ENCODE results near the gene ACSM5. TPM values are rescaled to one million over a fixed set of nuclear protein-coding genes. Genes with fewer than 3 reads are reported as not detected.

ACSM5 gene
- polyA plus RNA-seq, 1 donor (not counting 4 experiments of a cell fraction or from before 2014, with no cell fraction given): not detected

- no peak for FAIRE-seq
- H3K79me2 ChIP-seq (ENCODE audit: control insufficient read depth, insufficient read depth, low read length): no peaks in the 10 kb centered on the region
- no peak for DNase-seq (ENCODE audit: low read depth, low spot score)
- H3K4me1 ChIP-seq (ENCODE audit: control insufficient read depth, extremely low read depth, insufficient read depth, low read length): no peaks in the 10 kb centered on the region
- no peaks in the 10 kb centered on the region for H3K9me1 ChIP-seq (ENCODE audit: control insufficient read depth, extremely low read depth, insufficient read depth, low read length)
- H4K20me1 ChIP-seq (ENCODE audit: control insufficient read depth, extremely low read depth, insufficient read depth, low read length): no peaks in the 10 kb centered on the region
- no peaks in the 10 kb centered on the region for H3K27me3 ChIP-seq (ENCODE audit: control insufficient read depth, extremely low read depth, insufficient read depth, low read length)
- H2AFZ ChIP-seq (ENCODE audit: control insufficient read depth, low read length): no peak overlapping the region
- no peak overlapping the region for H3K4me3 ChIP-seq (ENCODE audit: control insufficient read depth in 2 of 3, extremely low read depth in 1 of 3, insufficient read depth in 2 of 3, low read depth in 1 of 3, low read length in 3 of 3)
- no peak overlapping the region for H3K27ac ChIP-seq (ENCODE audit: control insufficient read depth, insufficient read depth, low read length)
- TF ChIP-seq, protein P1, sequence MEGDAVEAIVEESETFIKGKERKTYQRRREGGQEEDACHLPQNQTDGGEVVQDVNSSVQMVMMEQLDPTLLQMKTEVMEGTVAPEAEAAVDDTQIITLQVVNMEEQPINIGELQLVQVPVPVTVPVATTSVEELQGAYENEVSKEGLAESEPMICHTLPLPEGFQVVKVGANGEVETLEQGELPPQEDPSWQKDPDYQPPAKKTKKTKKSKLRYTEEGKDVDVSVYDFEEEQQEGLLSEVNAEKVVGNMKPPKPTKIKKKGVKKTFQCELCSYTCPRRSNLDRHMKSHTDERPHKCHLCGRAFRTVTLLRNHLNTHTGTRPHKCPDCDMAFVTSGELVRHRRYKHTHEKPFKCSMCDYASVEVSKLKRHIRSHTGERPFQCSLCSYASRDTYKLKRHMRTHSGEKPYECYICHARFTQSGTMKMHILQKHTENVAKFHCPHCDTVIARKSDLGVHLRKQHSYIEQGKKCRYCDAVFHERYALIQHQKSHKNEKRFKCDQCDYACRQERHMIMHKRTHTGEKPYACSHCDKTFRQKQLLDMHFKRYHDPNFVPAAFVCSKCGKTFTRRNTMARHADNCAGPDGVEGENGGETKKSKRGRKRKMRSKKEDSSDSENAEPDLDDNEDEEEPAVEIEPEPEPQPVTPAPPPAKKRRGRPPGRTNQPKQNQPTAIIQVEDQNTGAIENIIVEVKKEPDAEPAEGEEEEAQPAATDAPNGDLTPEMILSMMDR (optimal IDR thresholded peaks at IDR 0.05 in 1 of 3, IDR thresholded peaks at IDR 0.05 in 1 of 3, conservative IDR thresholded peaks at IDR 0.05 in 1 of 3; ENCODE audit: extremely low read depth in 1 of 3, insufficient read depth in 2 of 3, low read length in 3 of 3): no peak
- TF ChIP-seq EZH2 (IDR thresholded peaks at IDR 0.05; ENCODE audit: low read length): no peak
- no peaks in the 10 kb centered on the region for H3K9me3 ChIP-seq (ENCODE audit: control insufficient read depth, low read depth, low read length)
- dilution Hi-C loops (cut with MboI; ENCODE audit: extremely low pct_ligation_motif_present, low sequenced_read_pairs): no loop called here
- no peak overlapping the region for H3K4me2 ChIP-seq (ENCODE audit: control insufficient read depth, extremely low read depth, insufficient read depth, low read depth, low read length)
- no peak overlapping the region for H3K9ac ChIP-seq (ENCODE audit: control insufficient read depth, extremely low read depth, insufficient read depth, low read length)
- no peaks in the 10 kb centered on the region for H3K36me3 ChIP-seq (ENCODE audit: control insufficient read depth in 2 of 2, extremely low read depth in 1 of 2, insufficient read depth in 2 of 2, low read length in 2 of 2)
Observed at GRCh38 chr16:20484726-20485125, 75.4 kb downstream of the ACSM5 start.

DNA sequence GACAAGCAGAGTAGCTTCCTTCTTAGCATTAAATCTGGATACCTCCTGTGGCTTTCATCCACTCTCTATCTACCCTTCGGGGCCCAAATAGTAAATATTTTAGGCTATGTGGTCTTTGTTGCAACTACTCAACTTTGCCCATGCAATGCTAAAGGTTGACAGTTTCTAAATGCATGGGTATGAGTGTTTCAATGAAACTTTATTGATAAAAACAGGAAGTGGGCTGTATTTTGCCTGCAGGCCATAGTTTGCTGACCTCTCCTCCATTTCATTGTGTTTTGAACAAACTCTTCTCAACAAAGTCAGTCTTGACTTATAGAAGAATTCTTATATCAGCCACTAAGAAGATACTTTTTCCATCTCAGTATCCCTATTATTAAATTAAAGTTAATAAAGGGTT lies 76.1 kb downstream of the ACSM5 start:
- Histone ChIP-seq H4K20me1 (ENCODE audit: control insufficient read depth, extremely low read depth, insufficient read depth, low read length) (no peaks in the 10 kb centered on the region), H3K27me3 (ENCODE audit: control insufficient read depth, extremely low read depth, insufficient read depth, low read length) (no peaks in the 10 kb centered on the region), H3K27ac (ENCODE audit: control insufficient read depth, insufficient read depth, low read length) (no peak overlapping the region), H3K4me2 (ENCODE audit: control insufficient read depth, extremely low read depth, insufficient read depth, low read depth, low read length) (no peak overlapping the region), H3K36me3 (ENCODE audit: control insufficient read depth in 2 of 2, extremely low read depth in 1 of 2, insufficient read depth in 2 of 2, low read length in 2 of 2) (no peaks in the 10 kb centered on the region), H3K9ac (ENCODE audit: control insufficient read depth, extremely low read depth, insufficient read depth, low read length) (no peak overlapping the region), H3K4me3 (ENCODE audit: control insufficient read depth in 2 of 3, extremely low read depth in 1 of 3, insufficient read depth in 2 of 3, low read depth in 1 of 3, low read length in 3 of 3) (no peak overlapping the region), H3K9me1 (ENCODE audit: control insufficient read depth, extremely low read depth, insufficient read depth, low read length) (no peaks in the 10 kb centered on the region), H3K9me3 (ENCODE audit: control insufficient read depth, low read depth, low read length) (no peaks in the 10 kb centered on the region), H3K79me2 (ENCODE audit: control insufficient read depth, insufficient read depth, low read length) (no peaks in the 10 kb centered on the region), H2AFZ (ENCODE audit: control insufficient read depth, low read length) (no peak overlapping the region), H3K4me1 (ENCODE audit: control insufficient read depth, extremely low read depth, insufficient read depth, low read length) (no peaks in the 10 kb centered on the region)
- dilution Hi-C loops (cut with MboI; ENCODE audit: extremely low pct_ligation_motif_present, low sequenced_read_pairs): no loop called here
- TF ChIP-seq EZH2 (IDR thresholded peaks at IDR 0.05; ENCODE audit: low read length): no peak
- TF ChIP-seq, protein P1 (optimal IDR thresholded peaks at IDR 0.05 in 1 of 3, IDR thresholded peaks at IDR 0.05 in 1 of 3, conservative IDR thresholded peaks at IDR 0.05 in 1 of 3; ENCODE audit: extremely low read depth in 1 of 3, insufficient read depth in 2 of 3, low read length in 3 of 3): no peak
- FAIRE-seq: no peak
- no peak for DNase-seq (ENCODE audit: low read depth, low spot score)

Other genes with a start within 250 kb of the ACSM5 start
- not detected in 3 replicates for gene GP2, start 82.0 kb upstream of the ACSM5 start, polyA plus RNA-seq
- not detected in 3 replicates for gene UMOD, start 56.8 kb upstream of the ACSM5 start, polyA plus RNA-seq
- not detected in 3 replicates for gene PDILT, start 4.8 kb upstream of the ACSM5 start, polyA plus RNA-seq
- gene ACSM2A, start 42.0 kb downstream of the ACSM5 start, polyA plus RNA-seq: not detected in 3 replicates
- not detected in 3 replicates for gene ACSM2B, start 166.8 kb downstream of the ACSM5 start, polyA plus RNA-seq

Measured in keratinocyte (primary cell).